Activated CD8-positive, alpha-beta T cell treated with anti-CD3 and anti-CD28 coated beads, Interleukin-2, amount 10 ng/mL, durations not matched to agents 7 days and 5 days (primary cell): Measurements from ENCODE around the gene CCDC85C. TPM values are rescaled to one million over a fixed set of nuclear protein-coding genes. Genes with fewer than 3 reads are reported as not detected.

Experiments used
- ATAC-seq: fragments of 150-1000 bp; cut with Tn5 transposase; one replicate; pipeline ENCODE4 v1.10.0; 2021; ENCODE audit warnings: moderate library complexity
- CTCF ChIA-PET: fragments of 350-600 bp; sonication (Branson Sonifier 250); formaldehyde crosslinking; loops from one replicate; lab custom pipeline; 2021; ENCODE audit warnings: antibody characterized with exemption; lab: Charles Lee
- POLR2A ChIA-PET: fragments of 350-600 bp; sonication (Branson Sonifier 250); formaldehyde crosslinking; loops from one replicate; lab custom pipeline; 2021; ENCODE audit warnings: antibody characterized with exemption; lab: Charles Lee
- DNase-seq: peaks from one replicate; pipeline ENCODE4 v3.0.0-alpha.2; 2020
- H3K27ac Mint-ChIP-seq: one replicate; pipeline ENCODE4 v1.8.0; 2021; ENCODE audit warnings: mild to moderate bottlenecking, mixed read lengths
- H3K27me3 Mint-ChIP-seq: one replicate; pipeline ENCODE4 v1.8.0; 2021; ENCODE audit warnings: low read depth, mixed read lengths
- H3K36me3 Mint-ChIP-seq: one replicate; pipeline ENCODE4 v1.8.0; 2021; ENCODE audit warnings: low read depth, mixed read lengths
- H3K4me1 Mint-ChIP-seq: one replicate; pipeline ENCODE4 v1.8.0; 2021; ENCODE audit warnings: low read depth, mixed read lengths
- H3K4me3 Mint-ChIP-seq: one replicate; pipeline ENCODE4 v1.8.0; 2021; ENCODE audit warnings: mild to moderate bottlenecking, mixed read lengths
- H3K9me3 Mint-ChIP-seq: one replicate; pipeline ENCODE4 v1.8.0; 2022; ENCODE audit warnings: mixed read lengths; ENCODE audit not compliant: insufficient read depth
- total RNA-seq, 2 experiments: library from RNA; stranded (reverse); gene quantifications; one replicate each; pipeline ENCODE4 v1.2.3, GENCODE V29; 2021

CCDC85C gene
- total RNA-seq, 2 experiments from 2014 or later = 7.5 to 8.9 TPM

DNA sequence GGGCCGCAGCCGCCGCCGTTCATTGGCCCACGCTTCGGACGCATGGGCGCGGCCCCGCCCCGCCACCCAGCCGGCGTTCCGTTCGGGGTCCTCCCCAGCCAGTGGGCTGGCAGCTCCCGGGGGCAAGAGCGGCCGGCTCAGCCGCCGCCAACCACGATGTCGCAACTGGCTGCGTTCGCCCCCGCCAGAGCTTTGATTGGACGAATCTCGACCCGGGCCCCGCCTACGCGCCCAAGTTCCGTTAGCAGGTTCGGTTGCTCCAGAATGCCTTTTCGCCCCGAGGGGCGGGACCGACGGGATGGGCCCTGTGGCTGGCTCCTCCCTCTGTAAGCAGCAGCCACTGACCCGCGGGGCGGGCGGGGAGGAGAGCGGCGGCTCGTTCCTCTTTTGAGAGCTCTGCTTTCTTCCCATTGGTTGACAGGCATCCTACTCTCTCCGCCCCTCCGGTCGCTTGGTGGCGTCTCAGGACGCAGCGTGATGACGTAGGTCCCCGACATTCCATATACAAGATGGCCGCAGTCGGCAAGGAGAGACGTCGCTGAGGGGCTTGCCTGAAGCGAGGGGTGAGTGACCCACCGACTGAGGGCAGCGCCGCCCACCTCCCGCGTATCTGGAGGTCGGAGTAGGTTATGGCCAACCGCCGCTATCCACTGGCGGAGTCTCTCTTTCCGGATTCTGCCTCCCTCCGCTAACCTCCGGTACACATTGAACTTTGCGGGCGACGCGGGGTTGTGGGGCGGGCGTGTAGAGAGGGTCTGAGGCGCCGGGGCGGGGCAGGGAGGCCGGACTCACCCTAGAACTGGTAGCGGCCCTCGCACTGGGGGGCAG, 122.9 kb downstream of the CCDC85C start, which contains the start of gene CCNK:
TSS of gene CCNK (plus strand) at position 493 of the 828 bp plus-strand sequence. CDS start 11,269 bp downstream, outside the sequence.
- ChIA-PET POLR2A (interaction anchor here (0.6 to 1.9 kb wide), 10 partner anchors 10 to 221 kb away, joined by 3 to 13 read pairs (median 4); partner anchors contain the start of gene BCL11B), CTCF (interaction anchor here (0.7 to 1.6 kb wide), 5 partner anchors 14 to 312 kb away, joined by 3 to 7 read pairs (median 3); partner anchors contain the start of genes CYP46A1 and EML1)
- Mint-ChIP-seq H3K27me3 (no peaks in the 10 kb centered on the region), H3K4me3 (peak within 1 kb of the TSS; percentile 96), H3K27ac (peak within 1 kb of the TSS; percentile 98), H3K4me1 (peaks cover 39% of the 10 kb centered on the region), H3K9me3 (no peaks in the 10 kb centered on the region), H3K36me3 (peaks cover 5% of the 10 kb centered on the region)
- ATAC-seq = peak; percentile 91
- DNase-seq = peak; percentile 100

DNA sequence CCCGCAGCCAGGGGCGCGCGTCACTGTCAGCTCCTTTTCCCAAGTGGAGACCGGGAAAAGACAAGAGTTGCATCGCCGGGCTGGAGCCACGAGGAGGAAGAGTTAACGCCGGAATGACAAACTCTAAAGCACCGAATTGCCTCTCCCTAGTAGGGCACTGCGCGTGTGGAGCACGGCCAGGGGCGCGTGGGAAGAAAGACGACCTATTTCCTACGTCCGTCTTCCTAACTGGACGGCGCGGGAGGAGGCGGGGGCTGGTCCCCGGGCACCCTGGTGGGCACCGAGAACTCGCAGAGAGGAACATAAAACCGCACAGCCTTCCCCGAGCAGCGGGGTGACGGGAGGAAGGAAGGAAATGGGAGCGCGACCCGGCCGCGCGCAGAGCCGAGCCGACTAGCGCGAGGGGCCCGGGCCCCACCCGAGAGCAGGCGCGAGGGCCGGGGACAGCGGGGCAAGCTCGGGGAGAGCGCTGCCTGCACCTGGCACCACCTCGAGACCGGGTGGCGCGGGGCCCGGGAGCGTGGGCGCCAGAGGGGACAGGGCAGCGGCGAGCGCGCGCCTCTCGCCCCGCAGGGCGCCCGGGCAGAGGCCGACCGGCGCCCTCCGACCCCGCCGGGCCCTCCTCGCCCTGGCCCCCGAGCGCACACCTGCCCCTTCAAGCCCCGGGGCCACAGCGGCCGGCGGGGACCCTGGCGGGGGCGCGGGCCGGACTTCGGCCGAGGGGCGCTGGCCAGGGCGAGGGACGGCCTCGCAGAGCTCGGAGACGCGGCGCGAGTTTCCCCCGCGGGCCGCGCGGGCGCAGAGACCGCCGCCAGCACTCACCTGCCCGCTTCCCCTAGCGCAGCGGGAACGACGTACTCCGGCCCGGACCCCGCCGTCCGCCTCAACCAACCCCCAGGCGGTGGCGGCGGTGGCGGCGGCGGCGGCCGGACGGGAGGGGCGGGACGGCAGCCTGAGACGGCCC, 123.8 kb downstream of the CCDC85C start, which contains the start of gene SETD3:
TSS of gene SETD3 (minus strand) at position 954 of the 964 bp plus-strand sequence. CDS start 15,054 bp downstream, outside the sequence.
- Mint-ChIP-seq H3K36me3 (peaks cover 5% of the 10 kb centered on the region), H3K9me3 (no peaks in the 10 kb centered on the region), H3K4me1 (peaks cover 39% of the 10 kb centered on the region), H3K4me3 (peak within 1 kb of the TSS; percentile 96), H3K27me3 (no peaks in the 10 kb centered on the region), H3K27ac (peak within 1 kb of the TSS; percentile 98)
- ChIA-PET POLR2A (interaction anchor here (0.6 to 1.9 kb wide), 11 partner anchors 9 to 220 kb away, joined by 3 to 13 read pairs (median 4); partner anchors contain the start of gene BCL11B), CTCF (interaction anchor here (0.7 to 1.6 kb wide), 5 partner anchors 15 to 313 kb away, joined by 3 to 7 read pairs (median 3); partner anchors contain the start of genes CYP46A1 and EML1)
- DNase-seq (peak; percentile 45), ATAC-seq (no peak)

DNA sequence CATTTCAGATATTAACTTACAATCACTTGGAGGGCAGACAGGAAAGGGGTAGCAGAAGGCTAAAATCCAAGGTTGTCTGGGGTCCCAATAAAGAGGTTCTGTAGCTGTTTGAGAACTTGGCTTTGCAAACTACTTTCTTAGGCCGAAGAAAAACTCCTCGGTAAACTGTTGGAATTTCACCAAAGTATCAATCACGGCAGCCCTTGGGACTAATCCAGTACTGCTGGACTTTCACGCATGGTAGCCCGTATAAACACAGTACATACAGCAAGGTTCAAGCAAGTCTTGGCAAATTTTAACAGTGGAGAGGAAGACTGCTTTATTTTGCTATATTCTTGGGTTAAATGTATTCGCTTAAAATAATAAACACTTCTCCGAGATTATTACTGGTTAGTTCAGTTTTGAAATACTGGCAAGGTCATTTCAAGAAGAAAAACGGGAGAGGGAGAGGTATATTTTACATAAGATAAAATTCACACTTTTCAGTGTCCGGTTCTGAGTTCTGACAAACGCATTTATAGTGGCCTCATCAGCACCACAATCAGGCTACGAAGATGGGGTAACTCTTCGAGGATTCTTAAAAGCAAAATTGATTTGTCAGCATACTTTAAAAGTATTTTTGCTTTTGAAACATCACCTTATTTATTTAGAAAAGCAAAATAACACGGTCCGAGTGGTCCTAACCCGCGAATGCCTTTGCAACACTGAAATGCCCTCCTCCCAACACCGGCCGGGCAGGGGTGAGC, 124.7 kb downstream of the CCDC85C start:
- no peaks in the 10 kb centered on the region for H3K27me3 Mint-ChIP-seq
- H3K4me1 Mint-ChIP-seq = peaks cover 39% of the 10 kb centered on the region
- CTCF ChIA-PET = no interaction called here
- H3K27ac Mint-ChIP-seq = peak overlapping the region; percentile 89
- ATAC-seq (no peak), DNase-seq (no peak)
- POLR2A ChIA-PET = interaction anchor here (0.6 to 1.9 kb wide), 4 partner anchors 14 to 1324 kb away, joined by 3 to 9 read pairs (median 3); partner anchors contain the start of gene BCL11B
- H3K9me3 Mint-ChIP-seq = no peaks in the 10 kb centered on the region
- H3K4me3 Mint-ChIP-seq = peak overlapping the region; percentile 93
- peaks cover 5% of the 10 kb centered on the region for H3K36me3 Mint-ChIP-seq

DNA sequence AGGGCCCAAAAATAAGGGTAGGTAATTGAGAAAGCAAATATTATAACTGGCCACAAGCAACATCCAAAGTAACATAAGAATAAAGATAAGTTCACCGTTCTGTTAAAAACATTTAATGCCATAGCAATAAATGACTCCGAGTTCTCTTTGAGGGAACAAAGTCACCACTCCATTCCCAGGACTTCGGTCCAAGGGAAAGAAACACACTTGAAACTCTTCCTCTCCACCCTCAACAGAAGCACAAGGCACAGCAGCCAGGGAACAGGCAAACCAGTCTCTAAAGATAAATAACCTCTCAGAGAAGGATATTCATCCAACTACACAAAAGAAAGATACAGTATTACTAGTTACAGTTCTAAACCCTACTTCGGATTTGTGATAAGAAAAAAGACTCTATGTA, 125.9 kb downstream of the CCDC85C start:
- POLR2A ChIA-PET = no interaction called here
- H3K36me3 Mint-ChIP-seq = peaks cover 5% of the 10 kb centered on the region

DNA sequence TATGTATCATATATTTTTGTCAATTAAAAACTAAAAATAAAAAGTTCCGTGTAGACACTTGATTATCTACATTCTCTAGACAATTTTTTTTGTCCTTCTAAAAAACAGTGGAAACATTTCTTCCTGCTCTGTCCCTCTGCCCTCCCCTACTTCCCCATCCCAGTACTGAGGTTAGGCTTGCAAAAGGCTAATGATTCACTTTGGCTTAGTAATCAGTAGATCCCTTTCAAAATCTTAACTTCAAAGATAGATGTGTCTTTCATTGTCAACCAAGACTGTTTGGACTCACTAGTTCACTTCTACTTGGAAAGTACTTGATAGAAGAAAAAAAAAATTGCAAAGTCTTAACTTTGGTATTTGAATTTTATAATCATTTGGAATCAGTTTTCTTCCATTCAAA, 127.1 kb downstream of the CCDC85C start:
- ChIA-PET CTCF (no interaction called here), POLR2A (no interaction called here)
- Mint-ChIP-seq H3K4me3 (no peak overlapping the region), H3K27ac (no peak overlapping the region), H3K36me3 (peaks cover 5% of the 10 kb centered on the region), H3K9me3 (no peaks in the 10 kb centered on the region), H3K4me1 (peaks cover 19% of the 10 kb centered on the region), H3K27me3 (no peaks in the 10 kb centered on the region)
- ATAC-seq (no peak), DNase-seq (no peak)

More for the DNA sequence above, 125.9 kb downstream of the CCDC85C start:
- Mint-ChIP-seq H3K27me3 (no peaks in the 10 kb centered on the region), H3K4me3 (no peak overlapping the region), H3K4me1 (peaks cover 31% of the 10 kb centered on the region), H3K27ac (no peak overlapping the region), H3K9me3 (no peaks in the 10 kb centered on the region)
- DNase-seq (no peak), ATAC-seq (no peak)
- CTCF ChIA-PET = no interaction called here

DNA sequence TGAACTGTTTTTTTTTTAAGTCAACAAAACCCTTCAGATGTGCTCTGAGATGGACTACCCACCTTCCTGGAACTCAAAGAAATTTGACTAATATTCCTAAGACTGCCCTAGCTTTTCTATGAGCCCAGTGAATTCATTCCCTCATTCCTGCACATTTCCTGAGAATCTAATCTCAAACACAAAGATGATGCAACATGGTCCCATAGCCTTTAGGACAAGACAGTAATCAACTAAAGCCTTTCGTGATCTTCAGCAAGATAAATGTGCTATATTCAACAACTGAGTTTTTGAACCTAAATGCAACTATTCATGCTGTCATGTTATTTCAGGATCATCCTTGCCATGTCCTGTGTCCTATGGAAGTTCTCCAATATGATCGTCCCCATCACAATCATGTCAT, 128.3 kb downstream of the CCDC85C start:
- Mint-ChIP-seq H3K4me1 (peaks cover 19% of the 10 kb centered on the region), H3K9me3 (no peaks in the 10 kb centered on the region), H3K36me3 (peaks cover 5% of the 10 kb centered on the region), H3K27ac (no peak overlapping the region), H3K27me3 (no peaks in the 10 kb centered on the region), H3K4me3 (no peak overlapping the region)
- ChIA-PET POLR2A (no interaction called here), CTCF (no interaction called here)
- ATAC-seq = no peak
- no peak for DNase-seq

DNA sequence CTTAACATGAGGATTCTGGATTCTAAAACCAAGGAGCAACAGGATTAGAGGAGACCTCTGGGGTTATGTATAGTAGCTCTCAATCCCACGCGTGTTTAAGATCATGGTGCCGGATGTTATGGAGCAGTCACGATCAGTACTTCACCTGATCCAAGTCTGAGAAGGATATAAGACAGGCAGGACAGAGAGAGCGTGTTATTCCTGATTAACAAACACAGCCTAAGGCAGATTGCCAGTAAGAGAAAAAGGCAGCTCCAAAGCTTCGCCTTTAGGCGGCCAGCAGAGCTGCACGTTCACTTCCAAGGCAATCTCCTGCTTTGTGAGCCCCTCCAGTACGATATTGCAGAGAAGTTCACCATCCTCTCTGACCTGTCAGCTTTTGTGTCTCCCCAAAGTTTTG, 128.8 kb downstream of the CCDC85C start:
- DNase-seq (no peak), ATAC-seq (no peak)
- Mint-ChIP-seq H3K4me1 (peaks cover 19% of the 10 kb centered on the region), H3K27me3 (no peaks in the 10 kb centered on the region), H3K9me3 (no peaks in the 10 kb centered on the region), H3K27ac (no peak overlapping the region), H3K4me3 (no peak overlapping the region), H3K36me3 (peaks cover 5% of the 10 kb centered on the region)
- ChIA-PET CTCF (no interaction called here), POLR2A (no interaction called here)

DNA sequence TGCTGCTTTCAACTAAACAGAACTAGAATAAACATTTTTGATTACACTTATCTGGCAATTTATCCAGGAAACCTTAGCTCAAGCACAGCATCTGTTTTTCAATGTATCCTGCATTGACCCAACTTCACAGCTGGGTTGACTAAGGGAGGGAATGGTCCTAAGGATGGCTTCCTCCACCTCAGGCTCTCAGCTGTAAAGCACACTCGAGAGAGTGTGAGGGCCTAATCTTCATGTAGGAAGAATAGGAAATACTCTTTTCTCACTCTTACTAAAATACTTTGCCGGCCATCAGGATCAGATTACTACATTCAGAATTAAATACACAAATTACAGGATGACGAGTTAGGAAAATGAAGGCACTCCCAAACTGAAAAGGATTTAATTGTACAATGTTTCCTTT, 130.5 kb downstream of the CCDC85C start:
- ATAC-seq (no peak), DNase-seq (no peak)
- Mint-ChIP-seq H3K27me3 (no peaks in the 10 kb centered on the region), H3K4me3 (no peak overlapping the region), H3K36me3 (peaks cover 5% of the 10 kb centered on the region), H3K9me3 (no peaks in the 10 kb centered on the region), H3K4me1 (peaks cover 13% of the 10 kb centered on the region), H3K27ac (no peak overlapping the region)
- ChIA-PET CTCF (interaction anchor here (1.1 kb wide), 1 partner anchor 57 kb away, joined by 4 read pairs; no protein-coding TSS in a partner anchor), POLR2A (no interaction called here)

DNA sequence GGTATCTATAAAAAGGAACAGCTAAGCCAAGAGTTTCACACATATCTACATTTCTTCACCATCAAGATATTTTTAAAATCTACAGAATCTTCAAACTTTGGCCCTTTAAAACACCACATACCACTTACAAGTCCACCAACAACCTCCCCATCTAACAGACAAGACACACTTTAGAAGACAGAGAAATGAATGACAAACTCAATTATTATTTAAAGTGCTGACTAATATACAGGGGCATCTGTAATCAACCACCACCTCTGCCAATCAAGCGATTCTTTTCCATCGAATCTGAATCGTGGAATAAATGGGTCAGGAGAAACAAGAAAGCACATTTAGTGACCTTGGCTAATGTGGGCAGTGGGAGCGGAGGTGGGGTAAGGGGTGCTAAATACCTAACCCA, 131.1 kb downstream of the CCDC85C start:
- no peaks in the 10 kb centered on the region for H3K9me3 Mint-ChIP-seq
- H3K36me3 Mint-ChIP-seq = peaks cover 2% of the 10 kb centered on the region
- H3K4me3 Mint-ChIP-seq = no peak overlapping the region
- DNase-seq (no peak), ATAC-seq (no peak)
- H3K4me1 Mint-ChIP-seq = peaks cover 13% of the 10 kb centered on the region
- POLR2A ChIA-PET = no interaction called here
- no peaks in the 10 kb centered on the region for H3K27me3 Mint-ChIP-seq
- CTCF ChIA-PET = interaction anchor here (1.1 kb wide), 1 partner anchor 57 kb away, joined by 4 read pairs; no protein-coding TSS in a partner anchor
- no peak overlapping the region for H3K27ac Mint-ChIP-seq

DNA sequence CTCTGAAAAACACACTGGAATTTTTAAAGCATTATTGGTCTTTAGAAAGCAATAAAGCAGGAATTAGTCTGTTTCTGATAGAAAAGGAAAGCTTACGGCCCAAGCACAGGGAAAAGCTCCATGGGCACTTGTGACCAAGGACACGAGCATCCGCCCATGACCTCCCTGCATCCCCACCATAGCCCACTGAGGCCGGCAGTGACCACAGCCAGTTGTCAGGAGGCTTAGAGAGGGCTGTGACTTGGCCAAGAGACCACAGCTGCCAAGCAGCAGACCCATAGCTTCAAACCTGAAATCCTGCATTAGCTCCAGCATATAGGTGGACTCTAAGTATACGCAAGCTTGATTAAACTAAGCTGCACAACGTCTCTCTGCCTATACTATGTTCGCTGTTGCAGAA, 132.3 kb downstream of the CCDC85C start:
- no peaks in the 10 kb centered on the region for H3K36me3 Mint-ChIP-seq
- ChIA-PET POLR2A (interaction anchor here (0.7 kb wide), 1 partner anchor 9 kb away, joined by 3 read pairs; the partner anchor contains the start of genes CCNK and SETD3), CTCF (no interaction called here)
- no peak for DNase-seq
- no peaks in the 10 kb centered on the region for H3K27me3 Mint-ChIP-seq
- H3K27ac Mint-ChIP-seq = no peak overlapping the region
- H3K4me1 Mint-ChIP-seq = peaks cover 16% of the 10 kb centered on the region
- ATAC-seq = no peak
- no peaks in the 10 kb centered on the region for H3K9me3 Mint-ChIP-seq
- no peak overlapping the region for H3K4me3 Mint-ChIP-seq
